K562 (cell line): Measurements from ENCODE around the gene TBC1D9. TPM values are rescaled to one million over a fixed set of nuclear protein-coding genes. Genes with fewer than 3 reads are reported as not detected.

Experiments used
- ATAC-seq: fragments of 200-7000 bp; cut with Tn5 transposase; 3 replicates; pipeline ENCODE4 v1.9.1; 2020; ENCODE audit warnings: moderate library complexity
- BruUV-seq: library from RNA; stranded (reverse); fragments of 400-500 nt; replicated peaks from 2 replicates; lab custom pipeline; 2021; lab: Mats Ljungman, UMichigan
- CTCF ChIA-PET: fragments of 300-600 bp; formaldehyde crosslinking; extraction: SDS; loops from one replicate; lab custom pipeline; 2021; ENCODE audit warnings: low intra/inter-chr PET ratio; lab: Yijun Ruan, JAX
- POLR2A ChIA-PET: fragments of 300-600, 350-650 bp; sonication (Branson Sonifier 250); formaldehyde crosslinking; extraction: SDS; loops from one replicate; lab custom pipeline; 2021; ENCODE audit warnings: antibody characterized with exemption, inconsistent platforms; lab: Yijun Ruan, JAX
- DNase-seq, 4 experiments: peaks; one replicate each; pipeline versions ENCODE4 v3.0.0 to v3.0.0-alpha.2; 2011 to 2018; ENCODE audit warnings: low spot score in 3 of 4, mixed read lengths in 3 of 4; ENCODE audit errors: extremely low read depth in 1 of 4
- FAIRE-seq: peaks from 2 replicates; lab custom pipeline; 2011; peaks lifted over from hg19 to GRCh38; lab: Jason Lieb, UNC
- H2AFZ ChIP-seq: 2 replicates; pipeline ENCODE4 v1.6.0; 2011; ENCODE audit warnings: low read depth, low read length, control low read depth, inconsistent platforms
- H3K27ac ChIP-seq: fragments of 200-600 bp; 3 replicates; pipeline ENCODE4 v1.8.0; 2011; ENCODE audit warnings: low read depth, mild to moderate bottlenecking, control low read depth, inconsistent platforms, low read length, moderate library complexity, mixed read lengths; ENCODE audit errors: extremely low read depth
- H3K27me3 ChIP-seq, 2 experiments: fragments of 300-600 bp in 1 of 2; 2 replicates in 1 of 2; 3 replicates in 1 of 2; pipeline versions ENCODE4 v1.6.0 to v1.8.0; 2011; ENCODE audit warnings: inconsistent platforms in 2 of 2, low read length in 2 of 2, mild to moderate bottlenecking in 1 of 2, mixed read lengths in 1 of 2, moderate library complexity in 1 of 2; ENCODE audit not compliant: control insufficient read depth in 2 of 2, insufficient read depth in 2 of 2
- H3K36me3 ChIP-seq: fragments of 300-600 bp; 3 replicates; pipeline ENCODE4 v1.8.0; 2011; ENCODE audit warnings: mild to moderate bottlenecking, low read length, inconsistent platforms; ENCODE audit not compliant: control insufficient read depth, insufficient read depth
- H3K4me1 ChIP-seq, 2 experiments: fragments of 200-600 bp in 1 of 2; replicated peaks in 1 of 2; 2 replicates in 1 of 2; 3 replicates in 1 of 2; pipeline versions ENCODE4 v1.5.1 to v1.8.0; 2011; ENCODE audit warnings: inconsistent platforms in 2 of 2, low read length in 2 of 2, mild to moderate bottlenecking in 1 of 2, mixed read lengths in 1 of 2, moderate library complexity in 1 of 2; ENCODE audit not compliant: control insufficient read depth in 2 of 2, insufficient read depth in 2 of 2
- H3K4me2 ChIP-seq: 2 replicates; pipeline ENCODE4 v1.6.1; 2011; ENCODE audit warnings: low read length, control low read depth, inconsistent platforms, mixed read lengths; ENCODE audit not compliant: insufficient read depth
- H3K4me3 ChIP-seq: fragments of 200-600 bp; sonication (generic), shearing (Covaris generic); 2 replicates; pipeline ENCODE4 v1.5.1; 2016; ENCODE audit warnings: control low read depth, inconsistent platforms
- H3K79me2 ChIP-seq: fragments of 200-600 bp; 3 replicates; pipeline ENCODE4 v1.8.0; 2011; ENCODE audit warnings: low read length, inconsistent platforms; ENCODE audit not compliant: control insufficient read depth, insufficient read depth
- H3K9ac ChIP-seq, 2 experiments: 2 replicates each; pipeline versions ENCODE4 v1.6.0 to v1.6.1; 2011; ENCODE audit warnings: low read depth in 2 of 2, low read length in 2 of 2, control low read depth in 1 of 2, inconsistent platforms in 1 of 2, mild to moderate bottlenecking in 1 of 2, mixed read lengths in 1 of 2; ENCODE audit not compliant: insufficient read depth in 1 of 2
- H3K9me1 ChIP-seq: one replicate; pipeline ENCODE4 v1.6.0; 2011; ENCODE audit warnings: inconsistent platforms, mild to moderate bottlenecking, low read length, moderate library complexity; ENCODE audit not compliant: control insufficient read depth, insufficient read depth
- H3K9me3 ChIP-seq: replicated peaks from 2 replicates; pipeline ENCODE4 v1.5.1; 2011; ENCODE audit warnings: low read depth, low read length, inconsistent platforms; ENCODE audit not compliant: control insufficient read depth, insufficient read depth
- H4K20me1 ChIP-seq: replicated peaks from 2 replicates; pipeline ENCODE4 v1.6.1; 2011; ENCODE audit warnings: low read length, inconsistent platforms, mixed read lengths; ENCODE audit not compliant: control insufficient read depth, insufficient read depth
- KAT8 ChIP-seq: fragments of 450-650 bp; IDR thresholded peaks from 2 replicates; pipeline ENCODE4 v1.6.1; 2016; ENCODE audit warnings: low read depth, mild to moderate bottlenecking
- KLF16 ChIP-seq: IDR thresholded peaks from 2 replicates; pipeline ENCODE4 v1.6.1; 2016; ENCODE audit warnings: antibody characterized with exemption
- RBM15 ChIP-seq: fragments of 200-400 bp; formaldehyde crosslinking; IDR thresholded peaks from 2 replicates; pipeline ENCODE4 v1.6.1; 2018; ENCODE audit warnings: mild to moderate bottlenecking, low read length, moderate library complexity; ENCODE audit not compliant: insufficient read depth
- SIN3A ChIP-seq, 2 experiments: fragments of 150-350 bp in 1 of 2; IDR thresholded peaks; 2 replicates each; pipeline ENCODE4 v1.6.1; 2011 to 2016; ENCODE audit warnings: borderline replicate concordance in 2 of 2, low read depth in 2 of 2, low read length in 2 of 2, mild to moderate bottlenecking in 2 of 2, moderate library complexity in 2 of 2; ENCODE audit not compliant: control insufficient read depth in 1 of 2
- TAF9B ChIP-seq: fragments of 450-650 bp; IDR thresholded peaks from 2 replicates; pipeline ENCODE4 v1.6.1; 2018; ENCODE audit warnings: mild to moderate bottlenecking; ENCODE audit not compliant: partially characterized antibody
- TRIM25 ChIP-seq: fragments of 450-650 bp; IDR thresholded peaks from 2 replicates; pipeline ENCODE4 v1.7.0; 2016; ENCODE audit warnings: borderline replicate concordance
- ZBTB11 ChIP-seq, 3 experiments: fragments of 200-800 bp in 1 of 3; fragments of 250-450 bp in 1 of 3; fragments of 450-650 bp in 1 of 3; sonication (Bioruptor Pico) in 1 of 3; sonication (Bioruptor generic) in 1 of 3; formaldehyde crosslinking in 1 of 3; IDR thresholded peaks; 2 replicates each; pipeline versions ENCODE4 v1.6.1 to v1.8.0; 2016 to 2022; ENCODE audit warnings: mild to moderate bottlenecking in 2 of 3, missing genetic modification characterization in 2 of 3, missing compliant biosample characterization in 1 of 3, moderate library complexity in 1 of 3
- ZNF197 ChIP-seq: fragments of 200-800 bp; sonication (Bioruptor generic); IDR thresholded peaks from 2 replicates; pipeline ENCODE4 v1.6.1; 2016; ENCODE audit warnings: low read depth, missing genetic modification characterization, missing compliant biosample characterization
- ZNF224 ChIP-seq: sonication (generic); formaldehyde crosslinking; IDR thresholded peaks from 2 replicates; pipeline ENCODE4 v1.8.0; 2022; ENCODE audit warnings: mild to moderate bottlenecking, missing genetic modification reagents
- WGBS: fragments of 100-300 bp; shearing (Covaris generic); methylation state at CpG from one replicate; pipeline ENCODE4 v1.1.6; 2016; ENCODE audit warnings: low coverage, mixed read lengths; ENCODE audit not compliant: insufficient coverage; ENCODE audit errors: missing lambda C conversion rate; 5-methylcytosine and 5-hydroxymethylcytosine counted together
- in situ Hi-C: fragments of 300-500 bp; cut with MboI; formaldehyde crosslinking; loops from 4 replicates; pipeline ENCODE4 v1.15.0; 2018; ENCODE audit warnings: inconsistent platforms, mixed read lengths
- intact Hi-C: fragments of 100-400 bp; cut with micrococcal nuclease; formaldehyde crosslinking; loops from 2 replicates; pipeline ENCODE4 v1.14.2; 2022
- polyA plus RNA-seq, 8 experiments: library from polyadenylated mRNA; depleted of rRNA in 4 of 8; stranded (reverse) in 5 of 8; unstranded in 3 of 8; fragments of >200 nt; fragmentation: Nextera tagmentation in 2 of 8; fragmentation: Illumina TruSeq in 1 of 8; extraction: Ambion mirVana in 2 of 8; extraction: Trizol in 1 of 8; gene quantifications; 2 replicates each; pipeline versions ENCODE4 v1.2.1 to v1.2.3, GENCODE V29; 2011 to 2014; ENCODE audit warnings: inconsistent platforms in 1 of 8, missing spikeins in 1 of 8
- total RNA-seq, 7 experiments: library from RNA; depleted of rRNA in 6 of 7; stranded (reverse); fragments of >200 nt in 6 of 7; fragmentation: Illumina TruSeq in 2 of 7; extraction: Trizol in 2 of 7; gene quantifications; 2 replicates each; pipeline versions ENCODE4 v1.2.1 to v1.2.3, GENCODE V29; 2011 to 2021; ENCODE audit warnings: low replicate concordance in 1 of 7

Gene TBC1D9
- total and polyA plus RNA-seq, 9 of the 15 experiments (the other 6 are each of a cell fraction or from before 2014, with no cell fraction given): 0.13 TPM; not detected in 8

GRCh38 chr4:140672416-140672815, 83.8 kb downstream of the TBC1D9 start:
- TF ChIP-seq RBM15 (no peak), TRIM25 (no peak), ZNF197 (CRISPR knock-in tag) (no peak), KLF16 (no peak), ZBTB11 (CRISPR knock-in tag; IDR thresholded peaks at IDR 0.05) (no peak), TAF9B (no peak), KAT8 (no peak), ZNF224 (CRISPR knock-in tag) (no peak), SIN3A (IDR thresholded peaks at IDR 0.05; ENCODE audit: borderline replicate concordance in 2 of 2, control insufficient read depth in 1 of 2, low read depth in 2 of 2, low read length in 2 of 2) (no peak)
- no peak for ATAC-seq
- Histone ChIP-seq H3K4me1 (no peaks in the 10 kb centered on the region; a peak in 1 of 5 replicates), H4K20me1 (no peaks in the 10 kb centered on the region), H3K27ac (no peak overlapping the region), H2AFZ (no peak overlapping the region), H3K79me2 (no peaks in the 10 kb centered on the region), H3K4me2 (no peak overlapping the region), H3K27me3 (peaks cover 4 to 5% of the 10 kb centered on the region in 2 experiments; a peak in 3 of 5 replicates), H3K36me3 (no peaks in the 10 kb centered on the region), H3K9ac (no peak overlapping the region), H3K4me3 (no peak overlapping the region), H3K9me1 (no peaks in the 10 kb centered on the region), H3K9me3 (no peaks in the 10 kb centered on the region)
- 0% methylated on average over 4 of the region's 4 CpGs for WGBS
- CTCF ChIA-PET: no interaction called here
- DNase-seq: no peak
- POLR2A ChIA-PET: no interaction called here
- in situ Hi-C loops: no loop called here
- FAIRE-seq: no peak
- no TSS peak for BruUV-seq
- intact Hi-C loops: no loop called here
